ENCODE results near the gene HSPA14. TPM values are rescaled to one million over a fixed set of nuclear protein-coding genes. Genes with fewer than 3 reads are reported as not detected.

The HSPA14 gene
- total and polyA plus RNA-seq, 2 of the 4 experiments (the other 2 are of a cell fraction): 10.3 to 11.8 TPM

DNA sequence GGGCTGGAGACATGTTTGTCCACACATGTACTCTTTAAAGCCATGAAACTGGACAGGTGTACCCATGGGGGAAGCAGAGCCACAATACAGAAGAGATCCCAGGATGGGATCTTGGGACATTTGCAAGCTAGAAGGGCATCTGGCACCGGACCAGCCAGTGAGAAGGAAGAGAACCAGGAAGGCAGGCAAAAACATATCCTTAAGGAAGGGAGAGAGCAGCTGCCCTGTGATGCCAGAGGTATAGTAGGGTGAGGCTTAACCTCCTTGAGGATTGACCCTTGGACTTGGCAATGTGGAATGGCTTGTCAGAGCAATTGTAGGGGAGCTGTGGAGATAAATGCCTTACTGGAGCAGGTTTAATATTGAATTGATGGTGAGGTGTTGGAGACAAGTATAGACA lies 22.7 kb downstream of the HSPA14 start:
- Histone ChIP-seq H2BK120ac (ENCODE audit: low read depth, low read length) (no peak overlapping the region), H3K79me1 (ENCODE audit: low read depth in 1 of 2, low read length in 2 of 2) (no peaks in the 10 kb centered on the region; a peak in 1 of 4 replicates), H2BK5ac (ENCODE audit: low read depth, low read length, poor library complexity, severe bottlenecking) (no peak overlapping the region), H2BK15ac (ENCODE audit: low read depth, low read length) (no peak overlapping the region), H2AFZ (replicated peaks; ENCODE audit: low read length, poor library complexity) (no peak overlapping the region), H3K23ac (ENCODE audit: low read depth, low read length) (no peak overlapping the region), H3K9me3 (ENCODE audit: control insufficient read depth, insufficient read depth, low read length) (no peaks in the 10 kb centered on the region), H3K56ac (ENCODE audit: extremely low read depth, insufficient read depth, low read length) (no peak overlapping the region), H3K4ac (ENCODE audit: low read depth, low read length) (no peak overlapping the region), H3K4me1 (ENCODE audit: control insufficient read depth, insufficient read depth, low read length) (peaks cover 3% of the 10 kb centered on the region; the same call in 1 of the 2 replicates), H3K9ac (ENCODE audit: low read depth, low read length) (no peak overlapping the region), H3K4me2 (ENCODE audit: low read depth, low read length) (no peak overlapping the region), H4K91ac (ENCODE audit: insufficient read depth, low read depth, low read length) (no peak overlapping the region), H3K36me3 (ENCODE audit: control insufficient read depth, insufficient read depth, low read length) (peaks cover 6% of the 10 kb centered on the region; the same call in 1 of the 2 replicates), H2AK5ac (ENCODE audit: low read depth, low read length) (no peak overlapping the region), H4K20me1 (ENCODE audit: insufficient read depth, low read length) (no peaks in the 10 kb centered on the region), H4K8ac (ENCODE audit: low read depth in 2 of 2, low read length in 2 of 2) (no peak overlapping the region), H2BK20ac (ENCODE audit: low read depth, low read length) (no peak overlapping the region), H3K27ac (ENCODE audit: insufficient read depth, low read length) (no peak overlapping the region), H3K14ac (replicated peaks; ENCODE audit: low read depth, low read length) (no peak overlapping the region), H3K18ac (ENCODE audit: low read depth, low read length) (no peak overlapping the region), H2AK9ac (replicated peaks; ENCODE audit: low read depth, low read length, poor library complexity) (no peak overlapping the region), H4K5ac (ENCODE audit: low read depth, low read length) (no peak overlapping the region), H3K9me1 (ENCODE audit: insufficient read depth, low read length) (peaks cover 7% of the 10 kb centered on the region), H3K4me3 (ENCODE audit: insufficient read depth, low read depth, low read length) (no peak overlapping the region), H3K27me3 (ENCODE audit: control insufficient read depth, insufficient read depth, low read length) (no peaks in the 10 kb centered on the region)
- ChIA-PET CTCF (no interaction called here), POLR2A (ENCODE audit: unreplicated experiment) (interaction anchor here (0.6 kb wide), 1 partner anchor 255 kb away, joined by 3 read pairs; no protein-coding TSS in a partner anchor)
- intact Hi-C loops (cut with micrococcal nuclease): no loop called here
- BruUV-seq (replicated peaks): no TSS peak
- in situ Hi-C loops (cut with MboI; ENCODE audit: low sequenced_read_pairs): no loop called here
- WGBS, 2 experiments (ENCODE audit: extremely low coverage in 2 of 2, insufficient read length in 1 of 2): no CpG with 5 or more reads among the region's 1 CpG
- dilution Hi-C loops (cut with HindIII; ENCODE audit: low sequenced_read_pairs, unreplicated experiment): no loop called here
- DNase-seq (no peak), ATAC-seq (ENCODE audit: low read depth) (no peak)
- TF ChIP-seq, protein P1, sequence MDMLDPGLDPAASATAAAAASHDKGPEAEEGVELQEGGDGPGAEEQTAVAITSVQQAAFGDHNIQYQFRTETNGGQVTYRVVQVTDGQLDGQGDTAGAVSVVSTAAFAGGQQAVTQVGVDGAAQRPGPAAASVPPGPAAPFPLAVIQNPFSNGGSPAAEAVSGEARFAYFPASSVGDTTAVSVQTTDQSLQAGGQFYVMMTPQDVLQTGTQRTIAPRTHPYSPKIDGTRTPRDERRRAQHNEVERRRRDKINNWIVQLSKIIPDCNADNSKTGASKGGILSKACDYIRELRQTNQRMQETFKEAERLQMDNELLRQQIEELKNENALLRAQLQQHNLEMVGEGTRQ (IDR thresholded peaks at IDR 0.05; ENCODE audit: low read depth, low read length): no peak
- TF ChIP-seq MXI1 (IDR thresholded peaks at IDR 0.05; ENCODE audit: borderline replicate concordance, low read depth, low read length): no peak
- TF ChIP-seq, protein P2, sequence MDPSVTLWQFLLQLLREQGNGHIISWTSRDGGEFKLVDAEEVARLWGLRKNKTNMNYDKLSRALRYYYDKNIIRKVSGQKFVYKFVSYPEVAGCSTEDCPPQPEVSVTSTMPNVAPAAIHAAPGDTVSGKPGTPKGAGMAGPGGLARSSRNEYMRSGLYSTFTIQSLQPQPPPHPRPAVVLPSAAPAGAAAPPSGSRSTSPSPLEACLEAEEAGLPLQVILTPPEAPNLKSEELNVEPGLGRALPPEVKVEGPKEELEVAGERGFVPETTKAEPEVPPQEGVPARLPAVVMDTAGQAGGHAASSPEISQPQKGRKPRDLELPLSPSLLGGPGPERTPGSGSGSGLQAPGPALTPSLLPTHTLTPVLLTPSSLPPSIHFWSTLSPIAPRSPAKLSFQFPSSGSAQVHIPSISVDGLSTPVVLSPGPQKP (IDR thresholded peaks at IDR 0.05; ENCODE audit: borderline replicate concordance, low read depth, low read length): no peak
- TF ChIP-seq SMC3 (IDR thresholded peaks at IDR 0.05; ENCODE audit: low read depth, low read length): no peak
- TF ChIP-seq, protein P3, sequence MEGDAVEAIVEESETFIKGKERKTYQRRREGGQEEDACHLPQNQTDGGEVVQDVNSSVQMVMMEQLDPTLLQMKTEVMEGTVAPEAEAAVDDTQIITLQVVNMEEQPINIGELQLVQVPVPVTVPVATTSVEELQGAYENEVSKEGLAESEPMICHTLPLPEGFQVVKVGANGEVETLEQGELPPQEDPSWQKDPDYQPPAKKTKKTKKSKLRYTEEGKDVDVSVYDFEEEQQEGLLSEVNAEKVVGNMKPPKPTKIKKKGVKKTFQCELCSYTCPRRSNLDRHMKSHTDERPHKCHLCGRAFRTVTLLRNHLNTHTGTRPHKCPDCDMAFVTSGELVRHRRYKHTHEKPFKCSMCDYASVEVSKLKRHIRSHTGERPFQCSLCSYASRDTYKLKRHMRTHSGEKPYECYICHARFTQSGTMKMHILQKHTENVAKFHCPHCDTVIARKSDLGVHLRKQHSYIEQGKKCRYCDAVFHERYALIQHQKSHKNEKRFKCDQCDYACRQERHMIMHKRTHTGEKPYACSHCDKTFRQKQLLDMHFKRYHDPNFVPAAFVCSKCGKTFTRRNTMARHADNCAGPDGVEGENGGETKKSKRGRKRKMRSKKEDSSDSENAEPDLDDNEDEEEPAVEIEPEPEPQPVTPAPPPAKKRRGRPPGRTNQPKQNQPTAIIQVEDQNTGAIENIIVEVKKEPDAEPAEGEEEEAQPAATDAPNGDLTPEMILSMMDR (conservative IDR thresholded peaks at IDR 0.05; ENCODE audit: low read depth, low read length): no peak
- TF ChIP-seq FOS (IDR thresholded peaks at IDR 0.05; ENCODE audit: low read depth, low read length): no peak
- no peak for TF ChIP-seq MAFK (IDR thresholded peaks at IDR 0.05; ENCODE audit: low read depth, low read length)
- no peak for TF ChIP-seq MAZ (IDR thresholded peaks at IDR 0.05; ENCODE audit: borderline replicate concordance, low read depth, low read length)
- TF ChIP-seq RCOR1 (IDR thresholded peaks at IDR 0.05; ENCODE audit: insufficient replicate concordance, low read length): no peak
- TF ChIP-seq POLR2A (IDR thresholded peaks at IDR 0.05; ENCODE audit: low read depth, low read length): no peak
- no peak for TF ChIP-seq BHLHE40 (IDR thresholded peaks at IDR 0.05; ENCODE audit: low read depth, low read length)
- TF ChIP-seq RAD21 (IDR thresholded peaks at IDR 0.05; ENCODE audit: low read length): no peak
- no peak for TF ChIP-seq RFX5 (IDR thresholded peaks at IDR 0.05; ENCODE audit: low read depth, low read length)
- TF ChIP-seq CEBPB (IDR thresholded peaks at IDR 0.05; ENCODE audit: low read depth, low read length): no peak
- no peak for TF ChIP-seq NFE2L2 (IDR thresholded peaks at IDR 0.05; ENCODE audit: low read depth, low read length)
- no peak for TF ChIP-seq CHD1 (IDR thresholded peaks at IDR 0.05; ENCODE audit: low read depth, low read length)
